Measurements from ENCODE around the gene TBC1D25. TPM values are rescaled to one million over a fixed set of nuclear protein-coding genes. Genes with fewer than 3 reads are reported as not detected.

The TBC1D25 gene
- total and polyA plus RNA-seq, 2 of the 4 experiments (the other 2 are of a cell fraction), result 11.3 to 15.9 TPM

DNA sequence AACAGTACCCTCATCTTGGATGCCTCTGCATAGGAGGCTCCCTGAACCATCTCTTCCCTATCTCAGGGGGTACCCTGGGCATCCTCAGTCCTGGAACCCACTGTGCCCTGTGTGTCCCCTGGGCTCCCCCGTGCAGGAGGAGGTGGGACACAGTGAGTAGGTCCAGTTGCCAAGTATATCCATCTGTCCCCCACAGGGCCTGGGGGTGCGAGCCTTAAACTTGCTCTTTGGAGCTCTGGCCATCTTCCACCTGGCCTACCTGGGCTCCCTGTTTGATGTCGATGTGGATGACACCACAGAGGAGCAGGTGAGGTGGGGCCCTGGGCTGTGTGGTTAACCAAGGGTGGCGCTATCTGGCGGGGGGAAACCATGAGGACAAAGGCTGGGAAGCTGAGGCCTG lies 22.5 kb upstream of the TBC1D25 start:
- intact Hi-C loops (cut with micrococcal nuclease), result no loop called here
- Histone ChIP-seq H4K5ac (ENCODE audit: low read depth, low read length) (no peak overlapping the region), H2AK9ac (replicated peaks; ENCODE audit: low read depth, low read length, poor library complexity) (no peak overlapping the region), H3K36me3 (ENCODE audit: control insufficient read depth, insufficient read depth, low read length) (peaks cover 3% of the 10 kb centered on the region), H3K14ac (replicated peaks; ENCODE audit: low read depth, low read length) (no peak overlapping the region), H3K23ac (ENCODE audit: low read depth, low read length) (no peak overlapping the region), H4K20me1 (ENCODE audit: insufficient read depth, low read length) (no peaks in the 10 kb centered on the region), H3K56ac (ENCODE audit: extremely low read depth, insufficient read depth, low read length) (no peak overlapping the region), H2AFZ (replicated peaks; ENCODE audit: low read length, poor library complexity) (no peak overlapping the region), H3K18ac (ENCODE audit: low read depth, low read length) (no peak overlapping the region), H3K4me2 (ENCODE audit: low read depth, low read length) (no peak overlapping the region), H3K4ac (ENCODE audit: low read depth, low read length) (no peak overlapping the region), H2BK20ac (ENCODE audit: low read depth, low read length) (no peak overlapping the region), H3K9ac (ENCODE audit: low read depth, low read length) (no peak overlapping the region), H4K8ac (ENCODE audit: low read depth in 2 of 2, low read length in 2 of 2) (no peak overlapping the region), H2BK120ac (ENCODE audit: low read depth, low read length) (no peak overlapping the region), H3K27me3 (ENCODE audit: control insufficient read depth, insufficient read depth, low read length) (no peaks in the 10 kb centered on the region), H2BK5ac (ENCODE audit: low read depth, low read length, poor library complexity, severe bottlenecking) (no peak overlapping the region), H3K4me1 (ENCODE audit: control insufficient read depth, insufficient read depth, low read length) (no peaks in the 10 kb centered on the region), H3K9me3 (ENCODE audit: control insufficient read depth, insufficient read depth, low read length) (no peaks in the 10 kb centered on the region; the same call in 1 of the 2 replicates), H3K27ac (ENCODE audit: insufficient read depth, low read length) (no peak overlapping the region), H2BK15ac (ENCODE audit: low read depth, low read length) (no peak overlapping the region), H3K9me1 (ENCODE audit: insufficient read depth, low read length) (0 out of 2 replicates have a peak, but pooled peaks cover 3% of the 10 kb centered on the region), H3K4me3 (ENCODE audit: insufficient read depth, low read depth, low read length) (no peak overlapping the region), H2AK5ac (ENCODE audit: low read depth, low read length) (no peak overlapping the region), H4K91ac (ENCODE audit: insufficient read depth, low read depth, low read length) (no peak overlapping the region), H3K79me1 (ENCODE audit: low read depth in 1 of 2, low read length in 2 of 2) (peaks cover 0 to under 1% of the 10 kb centered on the region in 2 experiments; a peak in 2 of 4 replicates)
- ATAC-seq (ENCODE audit: low read depth) (no peak), DNase-seq (no peak)
- dilution Hi-C loops (cut with HindIII; ENCODE audit: low sequenced_read_pairs, unreplicated experiment), result no loop called here
- ChIA-PET POLR2A (ENCODE audit: unreplicated experiment) (no interaction called here), CTCF (interaction anchor here (0.5 kb wide), 1 partner anchor 15 kb away, joined by 3 read pairs; no protein-coding TSS in a partner anchor)
- BruUV-seq (replicated peaks), result no TSS peak
- in situ Hi-C loops (cut with MboI; ENCODE audit: low sequenced_read_pairs), result no loop called here
- TF ChIP-seq, protein P1, sequence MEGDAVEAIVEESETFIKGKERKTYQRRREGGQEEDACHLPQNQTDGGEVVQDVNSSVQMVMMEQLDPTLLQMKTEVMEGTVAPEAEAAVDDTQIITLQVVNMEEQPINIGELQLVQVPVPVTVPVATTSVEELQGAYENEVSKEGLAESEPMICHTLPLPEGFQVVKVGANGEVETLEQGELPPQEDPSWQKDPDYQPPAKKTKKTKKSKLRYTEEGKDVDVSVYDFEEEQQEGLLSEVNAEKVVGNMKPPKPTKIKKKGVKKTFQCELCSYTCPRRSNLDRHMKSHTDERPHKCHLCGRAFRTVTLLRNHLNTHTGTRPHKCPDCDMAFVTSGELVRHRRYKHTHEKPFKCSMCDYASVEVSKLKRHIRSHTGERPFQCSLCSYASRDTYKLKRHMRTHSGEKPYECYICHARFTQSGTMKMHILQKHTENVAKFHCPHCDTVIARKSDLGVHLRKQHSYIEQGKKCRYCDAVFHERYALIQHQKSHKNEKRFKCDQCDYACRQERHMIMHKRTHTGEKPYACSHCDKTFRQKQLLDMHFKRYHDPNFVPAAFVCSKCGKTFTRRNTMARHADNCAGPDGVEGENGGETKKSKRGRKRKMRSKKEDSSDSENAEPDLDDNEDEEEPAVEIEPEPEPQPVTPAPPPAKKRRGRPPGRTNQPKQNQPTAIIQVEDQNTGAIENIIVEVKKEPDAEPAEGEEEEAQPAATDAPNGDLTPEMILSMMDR (conservative IDR thresholded peaks at IDR 0.05; ENCODE audit: low read depth, low read length), result no peak
- TF ChIP-seq MAFK (IDR thresholded peaks at IDR 0.05; ENCODE audit: low read depth, low read length) (no peak), NFE2L2 (IDR thresholded peaks at IDR 0.05; ENCODE audit: low read depth, low read length) (no peak), POLR2A (IDR thresholded peaks at IDR 0.05; ENCODE audit: low read depth, low read length) (no peak), MAZ (IDR thresholded peaks at IDR 0.05; ENCODE audit: borderline replicate concordance, low read depth, low read length) (no peak), RFX5 (IDR thresholded peaks at IDR 0.05; ENCODE audit: low read depth, low read length) (no peak), RAD21 (IDR thresholded peaks at IDR 0.05; ENCODE audit: low read length) (no peak), CEBPB (IDR thresholded peaks at IDR 0.05; ENCODE audit: low read depth, low read length) (no peak), MXI1 (IDR thresholded peaks at IDR 0.05; ENCODE audit: borderline replicate concordance, low read depth, low read length) (no peak), BHLHE40 (IDR thresholded peaks at IDR 0.05; ENCODE audit: low read depth, low read length) (no peak), RCOR1 (IDR thresholded peaks at IDR 0.05; ENCODE audit: insufficient replicate concordance, low read length) (no peak), SMC3 (IDR thresholded peaks at IDR 0.05; ENCODE audit: low read depth, low read length) (no peak), CHD1 (IDR thresholded peaks at IDR 0.05; ENCODE audit: low read depth, low read length) (no peak), FOS (IDR thresholded peaks at IDR 0.05; ENCODE audit: low read depth, low read length) (no peak)
- TF ChIP-seq, protein P2, sequence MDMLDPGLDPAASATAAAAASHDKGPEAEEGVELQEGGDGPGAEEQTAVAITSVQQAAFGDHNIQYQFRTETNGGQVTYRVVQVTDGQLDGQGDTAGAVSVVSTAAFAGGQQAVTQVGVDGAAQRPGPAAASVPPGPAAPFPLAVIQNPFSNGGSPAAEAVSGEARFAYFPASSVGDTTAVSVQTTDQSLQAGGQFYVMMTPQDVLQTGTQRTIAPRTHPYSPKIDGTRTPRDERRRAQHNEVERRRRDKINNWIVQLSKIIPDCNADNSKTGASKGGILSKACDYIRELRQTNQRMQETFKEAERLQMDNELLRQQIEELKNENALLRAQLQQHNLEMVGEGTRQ (IDR thresholded peaks at IDR 0.05; ENCODE audit: low read depth, low read length), result no peak
- TF ChIP-seq, protein P3, sequence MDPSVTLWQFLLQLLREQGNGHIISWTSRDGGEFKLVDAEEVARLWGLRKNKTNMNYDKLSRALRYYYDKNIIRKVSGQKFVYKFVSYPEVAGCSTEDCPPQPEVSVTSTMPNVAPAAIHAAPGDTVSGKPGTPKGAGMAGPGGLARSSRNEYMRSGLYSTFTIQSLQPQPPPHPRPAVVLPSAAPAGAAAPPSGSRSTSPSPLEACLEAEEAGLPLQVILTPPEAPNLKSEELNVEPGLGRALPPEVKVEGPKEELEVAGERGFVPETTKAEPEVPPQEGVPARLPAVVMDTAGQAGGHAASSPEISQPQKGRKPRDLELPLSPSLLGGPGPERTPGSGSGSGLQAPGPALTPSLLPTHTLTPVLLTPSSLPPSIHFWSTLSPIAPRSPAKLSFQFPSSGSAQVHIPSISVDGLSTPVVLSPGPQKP (IDR thresholded peaks at IDR 0.05; ENCODE audit: borderline replicate concordance, low read depth, low read length), result no peak
- 53% methylated on average over 3 of the region's 5 CpGs; no CpG with 5 or more reads in 1 of the 2 experiments for WGBS, 2 experiments (ENCODE audit: extremely low coverage in 2 of 2, insufficient read length in 1 of 2)

Data from IMR-90 (cell line).